ENCODE data around the gene RFLNA.

DNA sequence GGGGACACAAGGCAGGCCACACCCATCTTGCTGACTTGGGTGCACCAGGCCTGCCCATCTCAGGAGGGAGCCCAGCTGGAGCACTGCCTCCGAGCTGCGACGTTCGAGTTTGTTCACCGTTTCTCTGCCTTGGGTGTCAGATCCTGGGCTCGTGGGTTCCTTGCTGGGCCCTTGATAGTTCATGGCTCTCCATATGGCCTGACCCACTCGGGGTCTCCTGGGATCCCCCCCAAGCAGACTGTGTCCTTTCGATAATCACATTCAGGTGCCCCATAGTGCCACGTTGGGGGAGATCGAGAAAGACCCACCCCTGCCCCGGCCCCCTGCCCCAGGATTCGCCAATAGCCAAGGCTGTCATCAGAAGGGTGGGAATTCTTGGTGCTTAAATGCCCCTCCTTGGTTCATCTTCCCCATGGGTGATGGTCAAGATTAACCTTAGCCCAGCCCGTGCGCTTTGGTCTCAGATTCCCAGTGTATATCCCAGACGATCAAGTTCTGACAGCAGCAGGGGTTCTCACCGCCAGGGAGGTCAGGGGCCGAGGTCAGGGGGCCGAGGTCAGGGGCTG, 7.4 kb downstream of the RFLNA start:
- TF ChIP-seq EZH2phosphoT487 (IDR thresholded peaks at IDR 0.05; ENCODE audit: low read depth, severe bottlenecking, unreplicated experiment), result no peak
- TF ChIP-seq, protein P1, sequence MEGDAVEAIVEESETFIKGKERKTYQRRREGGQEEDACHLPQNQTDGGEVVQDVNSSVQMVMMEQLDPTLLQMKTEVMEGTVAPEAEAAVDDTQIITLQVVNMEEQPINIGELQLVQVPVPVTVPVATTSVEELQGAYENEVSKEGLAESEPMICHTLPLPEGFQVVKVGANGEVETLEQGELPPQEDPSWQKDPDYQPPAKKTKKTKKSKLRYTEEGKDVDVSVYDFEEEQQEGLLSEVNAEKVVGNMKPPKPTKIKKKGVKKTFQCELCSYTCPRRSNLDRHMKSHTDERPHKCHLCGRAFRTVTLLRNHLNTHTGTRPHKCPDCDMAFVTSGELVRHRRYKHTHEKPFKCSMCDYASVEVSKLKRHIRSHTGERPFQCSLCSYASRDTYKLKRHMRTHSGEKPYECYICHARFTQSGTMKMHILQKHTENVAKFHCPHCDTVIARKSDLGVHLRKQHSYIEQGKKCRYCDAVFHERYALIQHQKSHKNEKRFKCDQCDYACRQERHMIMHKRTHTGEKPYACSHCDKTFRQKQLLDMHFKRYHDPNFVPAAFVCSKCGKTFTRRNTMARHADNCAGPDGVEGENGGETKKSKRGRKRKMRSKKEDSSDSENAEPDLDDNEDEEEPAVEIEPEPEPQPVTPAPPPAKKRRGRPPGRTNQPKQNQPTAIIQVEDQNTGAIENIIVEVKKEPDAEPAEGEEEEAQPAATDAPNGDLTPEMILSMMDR (IDR thresholded peaks at IDR 0.05; ENCODE audit: poor library complexity), result no peak
